ENCODE results near the gene SNX9.

The SNX9 gene

DNA sequence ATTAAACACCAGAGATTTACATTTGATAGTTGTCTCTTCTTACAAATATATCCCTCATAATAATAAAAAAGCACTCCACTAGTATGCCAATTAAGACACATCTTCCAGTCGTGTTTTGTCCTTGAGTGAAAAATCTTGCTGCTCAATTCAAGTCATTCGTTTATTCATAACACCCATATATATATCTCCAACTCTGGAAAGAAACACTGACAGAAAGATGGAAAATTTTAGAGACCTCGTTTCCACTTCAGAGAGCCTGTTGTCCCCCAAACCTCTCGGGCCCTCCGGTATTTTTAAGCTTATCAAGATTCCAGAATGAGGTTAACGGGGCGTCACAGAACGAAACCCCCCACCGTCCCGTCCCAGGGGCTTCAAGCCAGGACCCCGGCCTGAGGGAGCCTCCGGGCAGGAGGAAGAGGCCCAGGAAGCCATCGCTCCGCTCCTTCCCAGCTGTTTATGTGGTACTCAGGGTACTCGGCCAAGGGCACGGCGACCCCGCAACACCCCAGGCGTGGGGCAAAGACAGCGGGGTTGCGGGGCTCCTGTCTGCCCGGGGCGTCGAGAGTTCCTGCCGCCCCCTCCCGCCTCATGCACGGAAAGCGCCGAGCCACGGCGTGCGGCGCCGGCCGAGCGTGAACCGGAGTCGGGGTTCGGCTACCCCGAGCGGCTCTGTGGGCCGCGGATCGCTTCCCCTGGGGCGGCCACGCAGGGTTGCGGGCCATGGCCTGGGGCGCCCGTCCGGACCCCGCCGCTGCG is 623 bp upstream of the SNX9 start:
- TF ChIP-seq, protein P1, sequence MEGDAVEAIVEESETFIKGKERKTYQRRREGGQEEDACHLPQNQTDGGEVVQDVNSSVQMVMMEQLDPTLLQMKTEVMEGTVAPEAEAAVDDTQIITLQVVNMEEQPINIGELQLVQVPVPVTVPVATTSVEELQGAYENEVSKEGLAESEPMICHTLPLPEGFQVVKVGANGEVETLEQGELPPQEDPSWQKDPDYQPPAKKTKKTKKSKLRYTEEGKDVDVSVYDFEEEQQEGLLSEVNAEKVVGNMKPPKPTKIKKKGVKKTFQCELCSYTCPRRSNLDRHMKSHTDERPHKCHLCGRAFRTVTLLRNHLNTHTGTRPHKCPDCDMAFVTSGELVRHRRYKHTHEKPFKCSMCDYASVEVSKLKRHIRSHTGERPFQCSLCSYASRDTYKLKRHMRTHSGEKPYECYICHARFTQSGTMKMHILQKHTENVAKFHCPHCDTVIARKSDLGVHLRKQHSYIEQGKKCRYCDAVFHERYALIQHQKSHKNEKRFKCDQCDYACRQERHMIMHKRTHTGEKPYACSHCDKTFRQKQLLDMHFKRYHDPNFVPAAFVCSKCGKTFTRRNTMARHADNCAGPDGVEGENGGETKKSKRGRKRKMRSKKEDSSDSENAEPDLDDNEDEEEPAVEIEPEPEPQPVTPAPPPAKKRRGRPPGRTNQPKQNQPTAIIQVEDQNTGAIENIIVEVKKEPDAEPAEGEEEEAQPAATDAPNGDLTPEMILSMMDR (conservative IDR thresholded peaks at IDR 0.05) = no peak
- TF ChIP-seq ZFX (IDR thresholded peaks at IDR 0.05) = no peak
- H3K27ac ChIP-seq = peak overlapping the region; percentile 99

DNA sequence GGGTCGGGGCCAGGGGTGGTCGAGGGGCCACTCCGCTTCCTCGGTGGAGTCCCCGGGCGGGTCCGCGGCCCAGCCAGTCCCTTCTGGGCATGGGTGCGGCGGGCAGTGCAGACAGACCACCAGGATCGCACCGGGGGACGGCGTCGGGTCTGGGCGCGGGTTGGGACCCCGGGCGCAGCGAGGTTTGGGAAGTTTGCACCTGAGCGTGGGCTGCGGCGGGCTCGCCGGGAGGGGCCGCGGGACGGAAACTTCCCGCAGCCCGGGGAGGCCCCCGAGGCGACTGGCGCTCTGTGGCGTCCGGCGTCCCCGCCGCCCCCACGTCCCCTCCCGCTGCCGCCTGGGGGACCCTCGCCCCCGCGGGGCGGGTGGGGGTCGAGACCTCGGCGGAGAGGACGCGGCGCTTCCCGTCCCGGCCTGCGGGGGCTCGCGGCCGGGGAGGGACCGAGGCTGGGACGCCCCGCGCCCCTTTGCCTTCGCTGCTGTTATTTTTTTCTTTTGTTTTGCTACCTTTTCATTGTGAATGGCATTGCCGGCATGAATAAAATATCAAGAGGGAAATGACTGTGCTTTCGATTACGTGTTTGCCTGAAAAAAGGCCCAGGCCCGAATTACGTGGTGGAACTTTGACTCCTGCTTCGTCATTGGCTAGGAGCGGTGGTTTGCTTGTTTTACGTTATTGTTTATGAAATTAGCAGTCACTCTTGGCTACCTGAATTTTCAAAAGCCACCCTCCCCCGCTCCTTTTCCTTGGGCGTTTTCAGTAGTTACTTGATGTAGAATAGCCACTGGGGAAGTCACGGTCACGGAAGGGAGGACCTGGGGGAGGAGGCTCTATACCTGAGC is 703 bp downstream of the SNX9 start:
- peak overlapping the region; percentile 99 for H3K27ac ChIP-seq
- TF ChIP-seq ZFX (IDR thresholded peaks at IDR 0.05) = peak; percentile 88
- TF ChIP-seq, protein P1 (conservative IDR thresholded peaks at IDR 0.05) = no peak; the same call in 1 of the 2 replicates

DNA sequence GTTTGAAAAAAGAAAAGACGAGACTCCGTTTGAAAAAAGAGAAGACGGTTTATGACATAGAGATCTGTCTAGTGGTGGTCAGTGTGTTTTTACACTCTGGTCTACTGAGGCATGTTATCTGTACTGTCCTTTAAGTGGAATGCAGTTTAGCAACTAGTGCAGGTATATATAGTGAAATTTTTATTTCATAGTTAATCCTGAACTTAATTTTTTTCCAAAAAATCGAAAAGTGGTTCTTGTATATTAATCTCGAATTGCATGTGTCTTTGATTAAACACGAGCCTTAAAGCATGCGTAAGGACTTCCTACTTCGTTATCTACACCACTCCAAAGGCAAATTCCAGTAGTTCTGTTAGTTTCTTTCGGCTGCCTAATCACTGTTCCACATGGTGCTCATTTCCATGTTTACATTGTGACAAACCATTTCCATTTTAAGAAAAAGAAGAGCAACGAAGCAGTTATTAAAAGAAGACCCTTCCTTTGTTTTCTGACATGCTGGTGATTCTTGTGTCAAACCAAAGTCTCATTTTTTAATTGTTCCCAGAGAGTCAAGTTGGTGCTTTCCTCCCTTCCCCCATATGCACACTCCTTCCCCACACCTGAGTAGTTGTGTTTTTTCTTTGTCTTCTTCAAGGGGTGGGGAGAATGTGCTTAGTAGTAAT is 2.3 kb downstream of the SNX9 start:
- peak overlapping the region; percentile 38 for H3K27ac ChIP-seq
- TF ChIP-seq, protein P1 (conservative IDR thresholded peaks at IDR 0.05) = no peak
- TF ChIP-seq ZFX (IDR thresholded peaks at IDR 0.05) = no peak

DNA sequence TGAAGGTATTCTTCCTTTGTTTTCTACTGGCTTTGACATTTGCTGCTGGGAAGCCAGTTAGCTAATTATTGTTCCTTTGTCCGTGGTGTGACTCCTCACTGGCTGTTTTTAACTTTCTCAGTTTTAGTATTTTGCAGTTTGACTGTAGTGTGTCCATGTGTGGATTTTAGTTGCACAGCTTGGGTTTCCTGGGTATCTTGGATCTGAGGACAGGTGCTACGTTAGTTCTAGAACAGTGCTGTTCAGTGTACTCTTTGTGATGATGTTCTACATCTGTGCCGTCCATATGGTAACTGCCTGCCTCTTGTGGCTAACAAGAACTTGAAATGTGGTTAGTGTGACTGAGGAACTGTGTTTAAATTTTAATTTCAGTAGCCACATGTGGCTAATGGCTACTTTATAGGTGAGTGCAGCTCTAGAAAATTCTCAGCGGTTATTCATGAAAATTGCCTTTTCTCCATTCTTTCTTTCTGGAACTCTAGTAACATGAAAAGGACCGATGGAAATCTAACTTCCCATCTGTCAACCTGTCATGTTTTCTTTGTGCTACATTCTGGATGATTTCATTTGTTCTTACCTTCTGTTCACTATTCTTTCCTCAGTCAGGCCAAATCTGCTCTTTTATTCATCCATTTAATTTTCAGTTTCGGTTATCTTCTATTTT is 7.4 kb downstream of the SNX9 start:
- H3K27ac ChIP-seq = no peak overlapping the region
- TF ChIP-seq, protein P1 (conservative IDR thresholded peaks at IDR 0.05) = no peak
- TF ChIP-seq ZFX (IDR thresholded peaks at IDR 0.05) = no peak

DNA sequence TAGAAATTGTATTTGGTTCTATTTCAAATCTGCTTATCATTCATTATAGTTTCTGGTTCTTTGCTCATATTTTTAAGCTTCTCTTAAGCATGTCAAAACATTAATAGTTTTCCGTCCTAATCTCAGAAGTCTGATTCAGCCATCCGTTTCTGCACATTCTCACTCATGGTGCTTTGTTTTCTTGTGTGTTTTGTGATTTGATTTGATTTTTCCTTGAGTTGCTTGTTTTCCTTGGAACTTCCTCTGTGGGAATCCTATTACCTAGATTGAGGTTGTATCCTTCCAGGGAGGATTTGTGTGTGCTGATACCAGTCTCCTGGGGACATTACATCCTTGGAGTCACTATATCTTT is 7.9 kb downstream of the SNX9 start:
- TF ChIP-seq, protein P1 (conservative IDR thresholded peaks at IDR 0.05) = no peak
- no peak for TF ChIP-seq ZFX (IDR thresholded peaks at IDR 0.05)
- no peak overlapping the region for H3K27ac ChIP-seq

DNA sequence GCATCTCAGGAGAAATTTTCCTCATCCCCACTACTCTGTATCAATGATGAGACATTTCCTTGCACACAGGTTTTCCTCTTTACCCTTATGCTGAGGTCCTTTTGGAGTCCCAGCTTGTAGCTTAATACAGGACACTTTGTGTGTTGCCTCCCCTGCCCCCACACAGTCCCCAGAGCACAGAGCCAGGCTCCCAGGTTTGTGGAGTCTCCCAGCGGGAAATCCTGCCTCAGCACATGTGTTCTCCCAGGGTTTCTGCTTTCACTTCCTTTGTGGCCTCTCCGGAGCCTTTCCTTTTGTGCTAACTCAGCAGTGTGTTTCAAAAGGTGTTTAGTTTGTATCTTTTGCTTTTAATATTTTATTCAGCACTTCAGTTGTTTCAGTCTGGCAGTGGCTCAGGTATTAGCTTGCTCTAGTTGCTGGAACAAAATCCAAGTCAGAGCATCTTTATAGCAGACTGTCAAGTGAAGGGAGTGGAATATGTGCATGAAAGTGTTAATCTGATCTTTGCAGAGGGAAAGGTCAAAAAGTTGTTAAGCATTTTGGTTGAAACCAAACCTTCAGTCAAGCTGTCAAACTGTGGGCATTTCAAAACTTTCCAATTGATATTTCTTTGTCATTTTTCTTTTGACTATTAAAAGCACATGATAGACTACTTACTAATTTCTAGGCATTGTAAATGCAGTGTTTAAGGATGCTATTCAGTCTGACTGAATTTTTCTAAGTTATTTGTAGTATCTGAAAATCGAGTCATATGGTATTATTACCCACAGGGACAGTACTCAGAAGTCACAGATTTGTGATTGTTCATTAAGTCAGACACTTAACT is 8.6 kb downstream of the SNX9 start:
- no peak overlapping the region for H3K27ac ChIP-seq
- TF ChIP-seq, protein P1 (conservative IDR thresholded peaks at IDR 0.05) = no peak
- TF ChIP-seq ZFX (IDR thresholded peaks at IDR 0.05) = no peak
